ENCODE measurements around the gene FGFRL1.

Gene FGFRL1

DNA sequence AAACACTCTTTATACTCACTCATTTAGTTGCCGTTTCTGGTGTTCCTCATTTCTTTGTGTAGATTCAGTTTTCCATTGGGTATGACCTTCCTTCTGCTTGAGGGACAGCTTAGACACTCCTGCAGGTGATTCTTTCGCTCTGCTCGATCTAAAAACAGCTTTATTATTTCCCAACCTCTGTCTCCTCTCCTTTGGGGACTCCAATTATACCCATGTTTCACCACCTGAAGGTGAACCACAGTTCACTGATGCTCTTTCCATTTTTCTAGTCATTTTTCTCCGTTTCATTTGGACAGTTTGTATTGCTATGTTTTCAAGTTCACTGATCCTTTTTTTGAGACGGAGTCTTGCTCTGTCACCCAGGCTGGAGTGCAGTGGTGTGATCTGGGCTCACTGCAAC lies 4.6 kb upstream of the FGFRL1 start:
- DNase-seq (ENCODE audit: low read depth): no peak

DNA sequence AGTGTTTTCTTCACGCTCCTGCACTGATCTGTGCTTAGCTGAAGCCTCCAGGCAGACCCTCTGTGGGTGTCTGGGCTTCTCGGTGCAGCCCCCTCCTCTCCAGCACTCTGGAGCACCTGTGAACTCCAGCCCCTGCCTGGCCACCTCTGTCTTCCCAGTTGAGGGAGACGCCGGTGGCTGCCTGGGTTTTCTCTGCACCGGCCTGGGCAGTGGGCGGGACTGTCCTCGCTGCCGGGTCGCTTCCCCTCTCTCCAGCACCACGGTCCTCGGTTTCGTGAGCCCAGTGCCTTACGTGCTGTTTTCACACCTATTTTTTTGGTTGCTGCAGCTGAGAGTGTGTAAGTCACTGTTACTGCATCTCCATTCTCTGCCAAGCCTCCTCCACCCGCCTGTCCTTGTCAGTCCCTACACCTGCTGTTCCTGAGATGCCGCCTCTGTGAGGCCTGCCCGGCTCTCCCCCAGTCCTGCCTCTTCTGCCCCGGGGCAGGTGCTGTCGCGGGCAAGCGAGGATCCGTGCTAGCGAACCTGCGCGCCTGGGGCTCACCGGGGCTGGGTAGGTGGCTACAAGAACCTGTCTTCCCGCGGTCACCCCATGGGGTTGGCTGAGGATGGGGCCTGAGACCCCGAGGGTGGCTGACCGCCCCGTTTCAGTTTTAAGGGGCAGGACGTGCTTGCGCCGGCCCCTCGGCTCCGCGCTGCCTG lies 2.4 kb upstream of the FGFRL1 start:
- no peak for DNase-seq (ENCODE audit: low read depth)

DNA sequence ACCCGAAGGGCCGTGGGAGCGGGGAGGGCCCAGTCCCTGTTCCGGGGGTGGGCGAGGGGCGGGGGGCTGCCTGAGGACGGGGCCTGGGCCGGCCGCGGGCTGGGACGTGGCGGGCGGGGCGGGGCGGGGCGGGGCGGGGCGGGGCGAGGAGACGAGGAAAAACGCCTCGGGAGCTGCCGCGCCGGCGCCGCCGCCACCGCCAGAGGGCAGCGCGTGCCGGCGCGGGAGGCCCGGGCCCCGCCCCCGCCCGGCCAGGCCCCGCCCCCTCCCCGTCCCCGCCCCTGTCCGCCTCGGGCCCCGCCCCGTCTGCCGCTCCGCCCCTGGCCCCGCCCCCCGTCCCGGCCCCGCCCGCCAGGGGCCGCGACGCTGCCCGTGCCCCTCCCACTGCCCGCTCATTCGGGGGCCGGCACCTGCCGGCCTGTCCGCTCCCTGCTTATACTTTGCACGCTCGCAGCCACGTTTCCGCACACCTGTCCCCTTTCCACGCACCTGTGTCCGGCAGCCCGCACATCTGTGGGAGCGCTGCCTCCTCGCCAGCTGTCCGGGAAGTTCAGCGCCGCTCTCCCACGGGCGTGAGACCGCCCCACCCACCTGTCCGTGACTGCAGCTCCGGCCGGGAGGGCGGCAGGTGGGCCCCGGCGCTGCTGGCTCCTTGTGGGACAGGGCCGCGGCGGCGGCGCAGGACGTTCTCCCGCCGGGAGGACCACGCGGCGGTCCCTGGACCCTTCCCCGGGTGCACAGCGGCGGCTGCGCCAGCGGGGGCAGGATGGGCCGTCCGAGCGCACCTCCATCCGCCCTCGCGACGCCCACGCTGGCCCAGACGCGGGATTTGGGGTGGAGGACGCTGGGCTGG lies 1.7 kb upstream of the FGFRL1 start:
- DNase-seq (ENCODE audit: low read depth): no peak

DNA sequence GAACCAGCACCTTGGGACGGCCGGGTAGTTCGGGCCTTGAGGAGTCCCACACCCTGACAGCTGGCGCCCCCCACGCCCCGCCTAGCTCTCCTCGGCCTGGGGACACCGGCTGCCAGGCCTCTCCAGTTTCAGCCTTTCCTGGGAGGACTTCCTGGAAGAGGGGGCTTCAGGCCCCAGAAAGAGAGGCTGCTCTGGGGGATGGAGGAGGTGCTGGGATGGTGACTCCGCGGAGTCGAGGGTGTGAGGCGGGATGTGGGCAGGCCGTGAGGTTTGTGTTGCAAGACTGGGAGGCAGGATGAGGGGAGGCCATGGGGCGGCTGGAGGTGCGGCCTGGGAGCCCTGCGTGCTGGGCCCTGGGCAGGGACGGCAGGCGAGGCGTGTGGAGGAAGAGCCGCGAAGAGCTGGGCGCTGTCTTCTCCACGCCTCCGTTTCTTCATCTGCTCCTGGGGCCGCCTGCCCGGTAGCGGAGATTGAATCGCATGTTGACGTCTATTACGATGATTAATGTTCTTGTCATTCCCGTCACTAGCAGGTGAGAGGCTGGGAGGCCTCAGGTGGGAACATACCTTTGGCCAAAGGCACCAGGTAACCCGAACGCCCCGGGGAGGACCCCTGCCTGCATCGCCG lies 918 bp upstream of the FGFRL1 start:
- DNase-seq (ENCODE audit: low read depth): no peak

DNA sequence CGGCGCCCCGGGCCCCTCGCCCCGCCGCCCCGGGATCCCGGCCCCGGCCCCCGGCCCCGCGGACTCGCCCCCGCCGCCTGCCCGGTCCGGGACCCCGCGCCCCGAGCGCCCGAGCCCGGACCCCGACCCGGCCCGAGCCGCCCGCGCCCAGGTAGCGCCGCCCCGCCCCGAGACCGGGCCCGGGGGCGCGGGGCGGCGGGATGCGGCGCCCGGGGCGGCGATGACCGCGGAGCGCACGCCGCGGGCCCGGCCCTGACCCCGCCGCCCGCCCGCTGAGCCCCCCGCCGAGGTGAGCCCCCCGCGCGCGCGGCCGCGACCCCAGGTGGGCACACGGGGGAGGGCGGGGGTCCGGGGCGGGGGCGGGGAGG lies 224 bp downstream of the FGFRL1 start:
- DNase-seq (ENCODE audit: low read depth): no peak

DNA sequence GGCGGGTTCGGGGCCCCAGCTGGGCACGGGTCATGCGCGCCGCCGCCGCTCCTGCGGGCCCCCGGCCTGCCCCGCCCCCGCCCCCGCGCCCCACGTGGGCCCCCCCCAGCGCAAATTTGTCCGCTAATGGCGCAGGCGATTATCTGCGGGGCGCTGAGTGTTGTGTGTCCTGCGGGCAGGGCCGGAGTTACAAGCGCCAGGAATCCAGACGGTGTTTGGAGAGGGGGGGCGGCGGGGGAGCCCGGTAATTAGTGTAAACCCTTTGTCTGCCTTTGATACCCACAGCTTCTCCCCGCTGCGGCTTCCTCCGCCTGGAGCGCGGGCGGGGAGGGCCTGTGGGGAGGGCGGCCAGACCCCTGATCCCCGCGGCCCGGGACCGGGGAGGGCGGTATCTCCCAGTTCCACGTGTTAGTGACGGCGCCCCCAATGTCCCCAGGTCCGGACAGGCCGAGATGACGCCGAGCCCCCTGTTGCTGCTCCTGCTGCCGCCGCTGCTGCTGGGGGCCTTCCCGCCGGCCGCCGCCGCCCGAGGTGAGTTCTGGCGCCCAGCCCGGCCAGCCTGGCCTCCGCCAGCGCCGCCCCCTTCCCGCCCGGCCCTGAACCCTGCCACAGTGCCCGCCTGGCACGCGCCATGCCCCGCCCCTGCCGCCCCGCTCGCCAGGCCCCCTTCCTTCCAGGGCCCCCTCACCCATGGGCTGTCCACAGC lies 761 bp downstream of the FGFRL1 start:
- no peak for DNase-seq (ENCODE audit: low read depth)

DNA sequence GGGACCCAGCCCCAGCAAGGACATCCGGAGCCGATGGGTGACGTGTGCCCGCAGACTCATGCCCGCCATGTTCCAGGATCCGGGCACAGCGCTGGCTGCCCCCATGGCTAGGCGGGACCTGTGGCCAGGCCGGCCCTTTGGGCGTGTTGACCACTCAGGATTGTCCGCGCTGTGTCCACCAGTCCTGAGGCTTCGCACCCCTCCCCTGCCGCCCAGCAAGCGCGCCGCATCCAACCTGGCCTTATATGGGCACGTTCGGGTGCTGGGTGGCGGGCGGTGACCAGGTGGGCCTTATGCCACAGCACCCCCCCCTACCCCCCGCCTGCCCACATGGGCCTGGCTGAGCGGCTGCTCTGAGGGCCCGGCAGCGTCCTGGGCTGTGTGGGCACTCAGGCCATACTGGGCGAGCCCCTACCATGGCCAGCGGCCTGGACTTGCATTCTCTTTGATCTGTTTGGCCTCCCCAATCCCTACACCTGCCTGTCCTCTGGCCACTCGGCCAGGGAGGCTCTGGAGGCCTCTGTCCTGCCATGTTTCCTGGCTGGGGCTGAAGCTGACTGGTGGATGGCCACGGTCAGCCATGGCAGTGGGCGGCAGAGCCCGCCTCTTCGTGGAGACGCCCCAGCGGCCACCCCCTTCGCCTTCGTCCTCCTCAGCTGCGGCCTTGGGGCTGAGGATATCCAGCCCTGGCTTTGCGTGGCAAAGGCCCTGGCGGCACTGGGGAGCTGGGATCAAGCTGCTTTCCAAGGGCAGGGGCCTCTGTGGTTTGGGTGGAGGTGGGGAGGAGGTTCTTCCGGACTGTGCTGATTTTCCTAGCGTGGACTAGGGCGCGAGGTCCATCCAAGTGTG lies 2.0 kb downstream of the FGFRL1 start:
- DNase-seq (ENCODE audit: low read depth): no peak

DNA sequence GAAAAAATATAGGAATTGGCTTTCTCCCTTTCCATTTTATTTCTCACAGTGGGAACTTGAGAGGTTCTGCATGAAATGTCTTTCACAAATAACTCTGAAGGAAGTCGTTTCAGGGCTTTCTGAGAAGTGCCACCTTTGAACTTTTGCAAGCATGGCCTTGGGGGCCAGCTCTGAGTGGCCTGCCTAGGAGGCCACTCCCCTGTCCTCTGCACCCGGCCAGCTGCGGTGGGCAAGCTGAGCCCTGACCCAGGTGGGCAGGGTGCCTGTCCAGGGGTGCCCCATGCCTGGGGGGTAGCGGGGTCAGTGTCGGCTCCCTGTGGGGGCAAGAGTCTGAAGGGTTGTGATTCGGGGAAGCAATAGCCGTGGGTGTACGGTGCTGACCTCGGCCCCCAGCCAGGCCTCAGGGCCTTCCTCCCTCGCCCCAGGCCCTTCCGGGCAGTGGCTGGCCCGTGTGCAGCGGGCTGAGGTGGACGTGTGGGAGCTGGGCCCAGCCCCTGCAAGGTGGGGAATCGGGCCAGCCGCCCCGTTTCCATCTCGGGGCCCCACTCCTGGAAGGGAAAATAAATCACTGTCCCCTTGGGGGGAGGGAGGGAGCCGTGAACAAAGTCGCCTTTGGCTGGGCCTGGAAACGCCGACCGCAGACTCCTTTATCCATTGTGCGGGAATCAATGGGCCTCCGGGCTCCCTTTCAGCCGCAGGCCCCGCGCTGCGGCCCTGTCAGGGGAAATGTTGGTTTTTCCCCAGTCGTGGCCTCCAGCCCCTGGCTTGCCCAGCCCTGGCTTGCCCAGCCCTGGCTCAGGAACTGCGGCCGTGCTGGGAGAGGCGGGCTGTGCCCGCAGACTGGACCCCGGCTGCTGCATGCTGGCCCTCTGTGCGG lies 3.1 kb downstream of the FGFRL1 start:
- no peak for DNase-seq (ENCODE audit: low read depth)

DNA sequence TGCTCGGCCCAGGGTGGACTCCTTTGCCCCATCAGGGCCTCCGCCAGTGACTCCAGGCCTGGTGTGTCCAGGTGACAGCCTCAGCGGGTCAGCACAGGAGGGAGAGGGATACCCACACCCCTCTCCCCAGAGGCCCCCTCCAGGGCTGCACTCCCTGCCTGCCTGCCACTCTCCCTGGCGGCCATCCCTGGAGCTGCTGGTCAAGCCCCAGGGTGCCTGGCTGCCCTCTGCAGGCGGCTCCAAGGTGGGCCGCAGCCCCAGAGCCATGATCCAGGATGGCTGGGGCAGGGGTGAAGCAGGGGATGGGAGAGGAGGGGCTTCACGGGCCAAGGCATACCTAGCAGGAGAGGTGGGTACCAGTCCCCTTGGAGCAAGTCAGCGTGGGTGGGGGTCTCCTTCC lies 3.8 kb downstream of the FGFRL1 start:
- DNase-seq (ENCODE audit: low read depth): no peak

DNA sequence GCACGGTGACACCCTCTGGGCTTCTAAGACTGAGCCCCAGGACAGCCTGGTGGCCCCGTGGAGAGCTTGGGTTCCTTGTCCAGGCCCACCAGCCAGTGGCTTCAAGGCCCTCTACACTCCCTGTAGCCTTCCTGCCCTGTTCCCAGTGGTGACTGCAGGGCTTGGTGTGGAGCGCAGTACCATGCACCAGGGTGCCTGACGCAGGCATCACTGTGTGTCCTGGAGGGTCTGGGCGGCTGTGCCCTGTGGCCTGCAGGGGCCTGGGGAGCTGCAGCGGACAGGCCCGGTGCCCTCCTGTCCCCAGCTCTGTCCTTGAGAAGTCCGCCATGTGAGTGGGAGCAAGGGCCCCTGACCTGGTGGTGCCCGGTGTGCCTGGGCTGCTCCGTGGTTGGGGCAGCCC lies 4.3 kb downstream of the FGFRL1 start:
- no peak for DNase-seq (ENCODE audit: low read depth)

DNA sequence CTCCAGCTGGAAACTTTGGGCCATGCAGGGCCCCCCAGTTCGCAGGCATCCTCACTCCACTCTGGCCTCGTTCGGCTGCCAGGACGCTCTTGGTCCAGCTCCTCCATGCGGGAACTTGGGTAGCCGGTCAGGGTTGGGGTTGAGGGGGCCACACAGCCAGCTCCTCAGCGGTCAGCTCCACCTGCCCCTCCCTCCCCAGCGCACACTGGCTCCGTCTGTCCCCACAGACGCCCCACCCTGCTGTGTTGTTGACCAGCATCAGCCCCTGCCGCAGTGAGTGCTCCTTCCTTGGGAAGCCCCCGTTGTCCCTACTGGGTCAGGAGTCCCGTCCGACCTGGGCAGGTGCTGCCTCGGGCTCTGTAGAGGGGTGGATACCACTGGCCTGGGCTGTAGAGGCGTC lies 5.8 kb downstream of the FGFRL1 start:
- DNase-seq (ENCODE audit: low read depth): no peak

DNA sequence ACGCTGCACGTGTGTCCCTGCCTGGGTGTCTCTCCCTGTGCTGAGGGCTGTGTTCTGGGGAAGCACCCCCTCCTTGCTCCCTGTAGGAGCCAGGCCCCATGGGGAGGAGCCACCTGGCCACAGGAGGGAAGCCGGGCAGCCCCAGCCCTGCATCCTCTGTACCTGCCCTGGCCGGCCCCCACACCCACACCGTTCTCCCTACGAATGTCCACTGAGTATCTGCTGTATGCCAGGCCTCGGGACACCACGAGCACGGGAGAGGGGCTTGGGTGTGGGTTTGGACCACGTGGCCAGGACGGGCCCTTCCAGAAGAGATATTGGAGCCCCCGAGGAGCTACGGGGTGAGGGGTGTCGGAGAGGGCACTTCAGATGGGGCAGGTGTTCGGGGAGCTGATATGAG lies 6.3 kb downstream of the FGFRL1 start:
- DNase-seq (ENCODE audit: low read depth): no peak

DNA sequence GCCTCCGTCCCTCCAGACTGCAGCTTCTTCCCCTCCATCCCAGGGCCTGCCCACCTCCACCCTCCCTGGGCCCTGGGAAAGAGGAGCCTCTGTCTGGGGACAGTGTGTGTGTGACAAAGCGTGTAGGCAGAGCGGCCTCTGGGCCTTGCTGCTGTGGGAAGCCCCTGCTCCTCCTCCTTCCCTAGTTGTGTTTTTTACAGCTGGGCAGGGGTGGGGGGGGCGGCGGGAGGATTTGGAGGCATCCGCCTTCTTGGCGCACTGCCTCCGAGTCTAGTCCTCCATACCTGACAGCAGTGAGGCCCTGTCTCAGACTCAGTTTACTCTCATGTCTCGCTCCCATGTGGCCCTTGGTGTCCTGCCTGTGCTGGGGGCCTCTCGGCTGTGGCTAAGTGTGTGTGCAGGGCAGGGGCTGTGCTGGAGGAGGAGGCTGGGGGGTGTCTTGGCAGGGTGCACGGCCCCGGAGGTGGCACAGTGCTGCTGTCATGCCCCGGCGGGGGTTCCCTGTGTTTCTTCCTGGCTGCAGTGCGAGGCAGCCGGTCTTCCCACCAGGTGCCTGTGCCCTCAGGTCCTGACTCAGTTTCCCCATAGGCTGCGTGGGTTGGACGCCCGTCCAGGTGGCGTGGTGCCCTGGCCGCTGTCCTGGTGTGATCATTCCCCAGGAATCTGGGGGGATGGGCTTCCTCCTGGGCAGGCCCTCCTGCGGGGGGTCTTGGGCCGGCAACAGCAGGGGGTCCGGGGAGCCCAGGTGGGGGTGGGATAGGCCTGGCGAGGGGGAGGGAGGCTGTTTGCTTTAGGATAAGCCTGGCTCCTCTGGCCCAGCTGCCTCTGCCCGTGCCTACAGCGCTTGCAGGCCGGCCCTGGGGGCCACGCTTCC lies 7.0 kb downstream of the FGFRL1 start:
- DNase-seq (ENCODE audit: low read depth): no peak

DNA sequence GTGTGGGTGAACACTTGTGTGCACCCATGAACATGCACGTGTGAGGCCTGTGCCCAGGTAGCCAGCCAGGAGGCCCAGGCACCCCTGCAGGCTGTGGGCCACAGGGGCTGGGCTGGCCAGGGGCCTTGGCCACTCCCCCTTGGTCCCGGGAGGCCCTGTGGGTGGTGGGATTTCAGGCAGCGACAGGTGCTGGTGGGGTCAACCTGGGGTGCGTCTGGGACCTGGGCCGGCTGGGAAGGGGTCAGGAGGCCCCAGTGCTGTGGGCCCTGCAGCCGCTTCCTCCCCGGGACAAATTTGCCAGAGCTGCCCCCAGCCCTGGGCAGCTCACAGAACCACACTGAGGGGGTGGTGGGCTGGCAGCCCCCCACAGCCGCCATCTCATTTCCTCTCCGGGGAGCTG lies 7.9 kb downstream of the FGFRL1 start:
- no peak for DNase-seq (ENCODE audit: low read depth)

DNA sequence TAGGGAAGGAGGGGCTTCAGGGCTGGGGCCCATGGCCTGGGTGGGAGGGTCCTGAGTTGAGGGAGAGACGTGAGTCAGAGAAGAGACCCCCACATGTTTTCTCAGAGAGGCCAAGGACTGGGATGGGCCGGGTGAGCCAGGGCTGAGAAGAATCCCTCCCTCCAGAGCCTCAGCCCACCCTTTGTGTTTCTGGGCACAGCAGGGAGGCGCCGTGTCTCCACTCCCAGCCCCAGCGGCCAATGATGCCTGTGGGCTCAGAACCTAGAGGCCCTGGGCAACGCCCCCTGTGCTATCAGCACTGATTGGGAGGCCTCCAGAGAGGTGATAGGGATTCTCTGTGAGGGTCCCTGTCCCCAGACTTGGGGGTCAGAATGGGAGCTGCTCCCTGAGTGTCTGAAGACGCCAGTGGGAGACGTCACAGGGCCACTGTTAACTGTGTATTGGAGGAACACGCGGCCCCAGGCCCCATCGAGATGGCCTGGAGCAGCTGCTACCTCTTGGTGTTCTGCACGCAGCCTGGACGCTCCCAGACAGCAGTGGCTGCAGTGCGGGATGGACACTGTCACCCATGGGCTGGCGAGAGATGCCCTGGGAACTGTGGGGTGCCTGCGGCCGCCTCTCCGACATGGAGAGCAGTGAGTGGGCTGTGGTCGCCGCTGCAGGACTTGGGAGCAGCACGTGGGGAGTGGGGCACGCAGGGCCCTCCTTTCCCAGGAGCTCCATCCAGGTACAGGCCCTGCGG lies 8.5 kb downstream of the FGFRL1 start:
- DNase-seq (ENCODE audit: low read depth): no peak

DNA sequence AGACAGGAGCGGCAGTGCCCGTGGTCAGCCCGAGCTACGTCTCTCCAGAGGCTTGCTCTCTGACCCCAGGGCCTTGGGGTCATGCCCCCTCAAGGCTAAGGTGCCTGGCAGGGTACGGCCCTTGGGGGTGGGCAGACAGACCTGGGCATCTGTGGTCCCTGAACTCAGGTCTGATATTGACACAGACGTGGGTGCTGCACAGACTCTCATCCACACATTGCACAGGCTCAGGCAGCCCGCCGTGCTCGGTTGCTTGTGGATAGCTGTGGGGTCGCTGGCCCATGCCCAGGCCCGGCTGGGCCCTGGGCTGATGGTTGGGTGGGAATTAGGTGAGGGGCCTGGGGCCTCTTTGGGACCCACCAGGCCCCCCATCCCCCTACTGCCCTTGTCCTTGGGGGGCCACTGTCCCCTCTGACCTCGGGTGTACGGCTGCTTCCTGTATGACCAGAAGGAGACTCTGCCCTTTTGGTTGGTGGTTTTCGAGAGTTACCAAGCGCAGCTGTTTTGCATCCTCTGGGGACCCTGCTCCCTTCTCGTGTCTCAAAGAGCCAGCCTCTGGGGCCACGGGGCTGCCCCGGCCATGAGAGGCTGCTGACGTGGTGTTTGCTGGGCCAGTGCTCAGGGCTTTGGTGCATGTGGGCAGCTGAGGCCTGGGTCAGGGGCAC lies 10.1 kb downstream of the FGFRL1 start:
- no peak for DNase-seq (ENCODE audit: low read depth)

DNA sequence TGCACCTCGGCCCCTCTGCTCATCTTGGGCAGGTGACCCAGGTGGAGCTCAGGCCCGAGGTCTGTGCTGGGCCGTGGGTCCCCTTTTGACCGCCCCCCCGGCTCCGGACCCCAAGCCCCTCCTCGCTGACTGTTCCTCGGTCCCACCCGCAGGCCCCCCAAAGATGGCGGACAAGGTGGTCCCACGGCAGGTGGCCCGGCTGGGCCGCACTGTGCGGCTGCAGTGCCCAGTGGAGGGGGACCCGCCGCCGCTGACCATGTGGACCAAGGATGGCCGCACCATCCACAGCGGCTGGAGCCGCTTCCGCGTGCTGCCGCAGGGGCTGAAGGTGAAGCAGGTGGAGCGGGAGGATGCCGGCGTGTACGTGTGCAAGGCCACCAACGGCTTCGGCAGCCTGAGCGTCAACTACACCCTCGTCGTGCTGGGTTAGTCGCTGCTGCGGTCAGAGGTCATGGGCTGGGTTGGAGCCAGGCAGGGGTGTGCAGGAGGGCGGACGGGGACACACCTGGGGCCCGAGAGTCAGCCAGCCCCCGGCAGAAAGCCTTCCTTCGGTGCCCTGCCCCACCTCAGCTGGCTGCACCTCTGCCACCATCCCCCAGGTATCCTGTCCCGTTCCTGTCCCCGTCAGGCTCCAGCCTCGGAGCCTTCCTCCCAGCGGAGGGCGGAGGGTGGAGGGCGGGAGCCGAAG lies 10.8 kb downstream of the FGFRL1 start:
- no peak for DNase-seq (ENCODE audit: low read depth)

DNA sequence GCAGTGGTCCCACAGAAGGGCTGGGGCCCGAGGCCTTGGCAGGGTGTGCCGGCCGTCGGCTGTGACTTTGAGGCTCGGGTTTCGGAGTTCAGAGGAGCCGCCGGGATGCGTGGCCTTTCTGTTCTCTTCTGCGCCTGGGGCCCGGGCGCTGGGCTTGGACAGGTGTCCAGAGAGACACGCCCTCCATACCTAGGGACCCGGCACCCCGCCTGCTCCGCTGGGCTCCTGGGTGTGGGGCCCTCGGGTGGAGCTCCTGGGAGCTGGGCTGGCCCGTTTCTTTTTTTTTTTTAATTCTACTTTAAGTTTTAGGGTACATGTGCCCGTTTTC lies 11.3 kb downstream of the FGFRL1 start:
- no peak for DNase-seq (ENCODE audit: low read depth)
